AG09309 (cell line): ENCODE measurements around the gene COL26A1.

ENCODE experiments used
- DNase-seq: peaks from one replicate; pipeline ENCODE4 v3.0.0-alpha.2; 2010; ENCODE audit warnings: low read depth
- H3K4me3 ChIP-seq: 2 replicates; pipeline ENCODE4 v1.5.1; 2011; ENCODE audit warnings: mild to moderate bottlenecking, low read depth, low read length, moderate library complexity; ENCODE audit not compliant: control insufficient read depth
- TF ChIP-seq, protein P1 (sequence below): IDR thresholded peaks from 2 replicates; pipeline ENCODE4 v1.5.1; 2011; ENCODE audit warnings: mild to moderate bottlenecking, low read depth, low read length, inconsistent platforms; ENCODE audit not compliant: insufficient read depth, control insufficient read depth; ENCODE audit errors: missing control alignments

The COL26A1 gene

GRCh38 chr7:101399759-101400158 is 37.1 kb downstream of the COL26A1 start:
- TF ChIP-seq, protein P1, sequence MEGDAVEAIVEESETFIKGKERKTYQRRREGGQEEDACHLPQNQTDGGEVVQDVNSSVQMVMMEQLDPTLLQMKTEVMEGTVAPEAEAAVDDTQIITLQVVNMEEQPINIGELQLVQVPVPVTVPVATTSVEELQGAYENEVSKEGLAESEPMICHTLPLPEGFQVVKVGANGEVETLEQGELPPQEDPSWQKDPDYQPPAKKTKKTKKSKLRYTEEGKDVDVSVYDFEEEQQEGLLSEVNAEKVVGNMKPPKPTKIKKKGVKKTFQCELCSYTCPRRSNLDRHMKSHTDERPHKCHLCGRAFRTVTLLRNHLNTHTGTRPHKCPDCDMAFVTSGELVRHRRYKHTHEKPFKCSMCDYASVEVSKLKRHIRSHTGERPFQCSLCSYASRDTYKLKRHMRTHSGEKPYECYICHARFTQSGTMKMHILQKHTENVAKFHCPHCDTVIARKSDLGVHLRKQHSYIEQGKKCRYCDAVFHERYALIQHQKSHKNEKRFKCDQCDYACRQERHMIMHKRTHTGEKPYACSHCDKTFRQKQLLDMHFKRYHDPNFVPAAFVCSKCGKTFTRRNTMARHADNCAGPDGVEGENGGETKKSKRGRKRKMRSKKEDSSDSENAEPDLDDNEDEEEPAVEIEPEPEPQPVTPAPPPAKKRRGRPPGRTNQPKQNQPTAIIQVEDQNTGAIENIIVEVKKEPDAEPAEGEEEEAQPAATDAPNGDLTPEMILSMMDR = no peak
- H3K4me3 ChIP-seq = no peak overlapping the region
- DNase-seq = peak; percentile 16

- TF ChIP-seq, protein P1 = no peak
- no peak for DNase-seq
- no peak overlapping the region for H3K4me3 ChIP-seq
Measured at GRCh38 chr7:101400751-101401150, 38.1 kb downstream of the COL26A1 start.

DNA sequence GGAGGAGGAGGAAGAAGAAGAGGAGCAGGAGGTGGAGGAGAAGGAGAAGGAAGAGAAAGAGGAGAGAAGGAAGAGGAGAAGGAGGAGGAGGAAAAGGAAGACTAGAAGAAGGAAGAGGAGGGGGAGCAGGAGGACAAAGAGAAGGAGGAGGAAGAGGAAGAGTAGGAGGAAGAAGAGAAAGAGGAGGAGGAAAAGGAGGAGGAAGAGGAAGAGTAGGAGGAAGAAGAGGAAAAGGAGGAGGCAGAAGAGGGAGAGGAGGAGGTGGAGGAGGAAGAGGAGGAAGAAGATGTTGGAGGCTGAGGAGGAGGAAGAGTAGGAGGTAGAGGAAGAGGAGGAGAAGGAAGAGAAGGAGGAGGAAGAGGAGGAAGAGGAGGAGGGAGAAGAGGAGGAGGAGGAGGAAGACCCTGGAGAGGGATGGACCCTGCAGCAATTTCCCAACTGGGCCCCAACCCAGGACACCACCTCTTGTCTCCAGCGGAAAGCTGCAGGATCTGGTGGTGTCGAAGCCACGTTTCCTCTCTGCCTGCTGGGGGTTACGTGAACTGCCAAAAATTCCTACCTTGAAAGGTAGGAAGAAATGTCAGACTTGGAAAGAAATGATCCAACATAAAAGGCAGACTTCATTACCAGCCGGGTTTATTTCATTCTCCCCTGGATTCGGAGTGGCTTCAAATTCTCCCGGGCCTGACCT is 38.9 kb downstream of the COL26A1 start:
- no peak overlapping the region for H3K4me3 ChIP-seq
- no peak for DNase-seq
- TF ChIP-seq, protein P1 = no peak

GRCh38 chr7:101402081-101402779 is 39.6 kb downstream of the COL26A1 start:
- TF ChIP-seq, protein P1 = no peak
- H3K4me3 ChIP-seq = no peak overlapping the region
- DNase-seq = peak; percentile 47

GRCh38 chr7:101402835-101403234 is 40.2 kb downstream of the COL26A1 start:
- no peak for DNase-seq
- no peak overlapping the region for H3K4me3 ChIP-seq
- TF ChIP-seq, protein P1 = no peak

DNA sequence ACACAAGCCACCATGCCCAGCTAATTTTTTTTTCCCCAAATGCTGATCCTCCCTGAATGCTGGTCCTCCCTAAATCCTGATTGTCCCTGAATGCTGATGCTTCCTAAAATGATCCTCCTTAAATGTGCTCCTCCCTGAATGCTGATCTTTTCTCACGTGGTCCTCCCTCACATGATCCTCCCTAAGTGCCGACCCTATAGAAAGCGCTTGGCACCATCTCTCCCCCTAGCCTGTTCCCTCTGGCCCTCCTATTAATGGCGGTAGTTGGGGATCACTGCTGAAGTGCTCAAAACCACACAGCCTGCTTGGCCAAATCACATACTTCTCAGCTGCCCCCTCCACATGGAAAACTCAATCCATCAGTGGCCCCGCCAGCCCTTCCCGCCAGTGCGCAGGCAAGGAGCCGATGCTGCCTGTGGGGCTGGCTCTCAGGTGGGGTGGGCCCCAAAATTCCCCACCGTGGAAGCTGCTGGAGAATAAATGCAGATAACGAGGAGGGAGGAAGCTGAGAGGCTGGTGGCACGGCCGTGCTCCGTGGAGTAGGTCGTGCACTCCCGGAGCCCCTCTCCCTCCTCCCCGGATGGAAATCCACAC is 42.9 kb downstream of the COL26A1 start:
- TF ChIP-seq, protein P1 = no peak
- no peak overlapping the region for H3K4me3 ChIP-seq
- no peak for DNase-seq
